MM.1S (cell line): ENCODE measurements around the gene MMP24OS.

ENCODE experiments used
- DNase-seq: peaks from one replicate; pipeline ENCODE4 v3.0.0-alpha.2; 2015
- H2AFZ ChIP-seq: fragments of 300-600 bp; sonication (generic); 2 replicates; pipeline ENCODE4 v1.6.0; 2016; ENCODE audit warnings: antibody characterized with exemption, low read length
- H3F3A ChIP-seq: fragments of 300-600 bp; sonication (generic); 2 replicates; pipeline ENCODE4 v1.6.1; 2016; ENCODE audit warnings: mild to moderate bottlenecking, antibody characterized with exemption, low read length, moderate library complexity, mixed read lengths; ENCODE audit not compliant: insufficient read depth
- H3K27ac ChIP-seq: fragments of 300-600 bp; sonication (generic); 2 replicates; pipeline ENCODE4 v1.5.1; 2016; ENCODE audit warnings: mild to moderate bottlenecking, low read length
- H3K27me3 ChIP-seq: fragments of 300-600 bp; sonication (generic); replicated peaks from 2 replicates; pipeline ENCODE4 v1.6.0; 2016; ENCODE audit warnings: low read length; ENCODE audit not compliant: insufficient read depth
- H3K36me3 ChIP-seq: fragments of 300-600 bp; sonication (generic); replicated peaks from 2 replicates; pipeline ENCODE4 v1.6.1; 2016; ENCODE audit warnings: mild to moderate bottlenecking, low read length, mixed read lengths; ENCODE audit not compliant: insufficient read depth
- H3K4me1 ChIP-seq: fragments of 300-600 bp; sonication (generic); 2 replicates; pipeline ENCODE4 v1.6.1; 2016; ENCODE audit warnings: low read length, mixed read lengths
- H3K4me2 ChIP-seq: fragments of 300-600 bp; sonication (generic); 2 replicates; pipeline ENCODE4 v1.6.0; 2016; ENCODE audit warnings: low read depth, low read length
- H3K4me3 ChIP-seq: fragments of 300-600 bp; sonication (generic); 2 replicates; pipeline ENCODE4 v1.5.1; 2016; ENCODE audit warnings: low read length, mixed read lengths
- H3K79me2 ChIP-seq: fragments of 300-600 bp; sonication (generic); 2 replicates; pipeline ENCODE4 v1.6.1; 2016; ENCODE audit warnings: mixed run types, low read length, mixed read lengths
- H3K9ac ChIP-seq: fragments of 300-600 bp; sonication (generic); 2 replicates; pipeline ENCODE4 v1.6.1; 2016; ENCODE audit warnings: low read length, mixed read lengths
- H3K9me2 ChIP-seq: fragments of 300-600 bp; sonication (generic); replicated peaks from 2 replicates; pipeline ENCODE4 v1.6.1; 2016; ENCODE audit warnings: mild to moderate bottlenecking, low read length, mixed read lengths; ENCODE audit not compliant: insufficient read depth
- H3K9me3 ChIP-seq: fragments of 300-600 bp; sonication (generic); replicated peaks from 2 replicates; pipeline ENCODE4 v1.6.1; 2016; ENCODE audit warnings: mild to moderate bottlenecking, low read length, mixed read lengths; ENCODE audit not compliant: insufficient read depth
- H4K20me1 ChIP-seq: fragments of 300-600 bp; sonication (generic); 2 replicates; pipeline ENCODE4 v1.6.1; 2016; ENCODE audit warnings: mild to moderate bottlenecking, low read length, moderate library complexity, mixed read lengths; ENCODE audit not compliant: insufficient read depth
- EZH2 ChIP-seq: fragments of 300-600 bp; sonication (generic); optimal IDR thresholded peaks from 2 replicates; pipeline ENCODE3; 2017; ENCODE audit warnings: low read depth, mild to moderate bottlenecking, antibody characterized with exemption, low read length, mixed read lengths
- EZH2phosphoT487 ChIP-seq: fragments of 300-600 bp; sonication (generic); IDR thresholded peaks from 2 replicates; pipeline ENCODE4 v1.6.1; 2018; ENCODE audit warnings: antibody characterized with exemption, low read length
- TF ChIP-seq, protein P1 (sequence below): fragments of 300-600 bp; sonication (generic); IDR thresholded peaks from 2 replicates; pipeline ENCODE4 v1.5.1; 2016; ENCODE audit warnings: antibody characterized with exemption, low read length, mixed read lengths

Gene MMP24OS

GRCh38 chr20:35299780-35300179, 21.9 kb upstream of the MMP24OS start:
- H3K4me3 ChIP-seq: no peak overlapping the region
- TF ChIP-seq, protein P1, sequence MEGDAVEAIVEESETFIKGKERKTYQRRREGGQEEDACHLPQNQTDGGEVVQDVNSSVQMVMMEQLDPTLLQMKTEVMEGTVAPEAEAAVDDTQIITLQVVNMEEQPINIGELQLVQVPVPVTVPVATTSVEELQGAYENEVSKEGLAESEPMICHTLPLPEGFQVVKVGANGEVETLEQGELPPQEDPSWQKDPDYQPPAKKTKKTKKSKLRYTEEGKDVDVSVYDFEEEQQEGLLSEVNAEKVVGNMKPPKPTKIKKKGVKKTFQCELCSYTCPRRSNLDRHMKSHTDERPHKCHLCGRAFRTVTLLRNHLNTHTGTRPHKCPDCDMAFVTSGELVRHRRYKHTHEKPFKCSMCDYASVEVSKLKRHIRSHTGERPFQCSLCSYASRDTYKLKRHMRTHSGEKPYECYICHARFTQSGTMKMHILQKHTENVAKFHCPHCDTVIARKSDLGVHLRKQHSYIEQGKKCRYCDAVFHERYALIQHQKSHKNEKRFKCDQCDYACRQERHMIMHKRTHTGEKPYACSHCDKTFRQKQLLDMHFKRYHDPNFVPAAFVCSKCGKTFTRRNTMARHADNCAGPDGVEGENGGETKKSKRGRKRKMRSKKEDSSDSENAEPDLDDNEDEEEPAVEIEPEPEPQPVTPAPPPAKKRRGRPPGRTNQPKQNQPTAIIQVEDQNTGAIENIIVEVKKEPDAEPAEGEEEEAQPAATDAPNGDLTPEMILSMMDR: no peak
- TF ChIP-seq EZH2phosphoT487 (no peak), EZH2 (no peak)
- no peak overlapping the region for H3K27ac ChIP-seq
- no peaks in the 10 kb centered on the region for H3K36me3 ChIP-seq
- H3F3A ChIP-seq: no peaks in the 10 kb centered on the region
- no peaks in the 10 kb centered on the region for H4K20me1 ChIP-seq
- no peak overlapping the region for H2AFZ ChIP-seq
- H3K4me2 ChIP-seq: no peak overlapping the region
- H3K9me2 ChIP-seq: no peaks in the 10 kb centered on the region
- no peak for DNase-seq
- H3K9ac ChIP-seq: no peak overlapping the region
- no peaks in the 10 kb centered on the region for H3K9me3 ChIP-seq
- H3K4me1 ChIP-seq: no peaks in the 10 kb centered on the region; the same call in 1 of the 2 replicates
- H3K79me2 ChIP-seq: no peaks in the 10 kb centered on the region
- peaks cover 18% of the 10 kb centered on the region for H3K27me3 ChIP-seq

- Histone ChIP-seq H3K4me2 (no peak overlapping the region), H3F3A (no peaks in the 10 kb centered on the region), H3K9ac (no peak overlapping the region), H3K9me2 (no peaks in the 10 kb centered on the region), H3K4me1 (no peaks in the 10 kb centered on the region), H3K4me3 (no peak overlapping the region), H2AFZ (no peak overlapping the region), H3K9me3 (no peaks in the 10 kb centered on the region), H4K20me1 (no peaks in the 10 kb centered on the region), H3K27me3 (peaks cover 31% of the 10 kb centered on the region), H3K36me3 (no peaks in the 10 kb centered on the region), H3K27ac (no peak overlapping the region), H3K79me2 (no peaks in the 10 kb centered on the region)
- no peak for DNase-seq
- TF ChIP-seq EZH2phosphoT487 (no peak), EZH2 (no peak)
- TF ChIP-seq, protein P1: no peak
These were observed 20.3 kb upstream of the MMP24OS start for GRCh38 chr20:35298264-35298663.

DNA sequence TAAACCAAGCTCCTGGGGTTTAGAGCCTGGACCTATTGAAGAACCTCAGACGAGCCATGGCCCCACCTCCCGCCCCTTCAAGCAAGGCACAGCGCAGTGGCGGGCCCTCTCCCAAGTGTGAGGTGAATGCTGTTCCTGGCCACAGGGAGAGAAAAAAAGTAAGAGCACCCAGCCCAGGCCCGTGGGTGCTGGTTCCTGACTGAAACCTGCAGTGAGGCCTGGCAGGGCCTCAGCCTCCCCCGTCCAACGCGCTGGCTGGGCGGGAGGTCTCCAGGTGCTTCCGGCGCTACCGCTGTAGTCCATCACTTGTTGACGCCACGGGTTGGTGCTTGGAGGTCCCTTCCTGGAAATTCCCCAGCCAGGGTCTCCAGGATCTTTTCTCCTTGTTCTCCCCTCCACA, 19.8 kb upstream of the MMP24OS start:
- Histone ChIP-seq H3K9ac (no peak overlapping the region), H3K4me3 (no peak overlapping the region), H3F3A (no peaks in the 10 kb centered on the region), H3K9me3 (no peaks in the 10 kb centered on the region), H3K9me2 (no peaks in the 10 kb centered on the region), H4K20me1 (no peaks in the 10 kb centered on the region), H3K36me3 (no peaks in the 10 kb centered on the region), H3K4me2 (no peak overlapping the region), H3K27me3 (peaks cover 33% of the 10 kb centered on the region), H3K79me2 (no peaks in the 10 kb centered on the region), H2AFZ (no peak overlapping the region), H3K4me1 (no peaks in the 10 kb centered on the region), H3K27ac (no peak overlapping the region)
- TF ChIP-seq EZH2phosphoT487 (no peak), EZH2 (no peak)
- TF ChIP-seq, protein P1: no peak
- no peak for DNase-seq

GRCh38 chr20:35297155-35297554, 19.2 kb upstream of the MMP24OS start:
- Histone ChIP-seq H3K9ac (no peak overlapping the region), H3K4me2 (no peak overlapping the region), H3K4me1 (no peaks in the 10 kb centered on the region), H3K79me2 (no peaks in the 10 kb centered on the region), H3F3A (no peaks in the 10 kb centered on the region), H3K9me3 (no peaks in the 10 kb centered on the region), H3K27ac (no peak overlapping the region), H4K20me1 (no peaks in the 10 kb centered on the region), H3K27me3 (peaks cover 38% of the 10 kb centered on the region), H3K9me2 (no peaks in the 10 kb centered on the region), H3K4me3 (no peak overlapping the region), H3K36me3 (no peaks in the 10 kb centered on the region), H2AFZ (no peak overlapping the region)
- DNase-seq: no peak
- no peak for TF ChIP-seq EZH2phosphoT487
- TF ChIP-seq EZH2: no peak
- TF ChIP-seq, protein P1: no peak
